ENCODE results near the gene TMEM129.

GRCh38 chr4:1751155-1751918 lies 30.2 kb upstream of the TMEM129 start:
- TF ChIP-seq CTCF (conservative IDR thresholded peaks at IDR 0.05 in 1 of 2, IDR thresholded peaks at IDR 0.05 in 1 of 2; ENCODE audit: low read depth in 1 of 2, low read length in 2 of 2) (no peak), EZH2 (IDR thresholded peaks at IDR 0.05; ENCODE audit: low read length, missing control alignments) (no peak)
